ENCODE results near the gene SMIM15. TPM values are rescaled to one million over a fixed set of nuclear protein-coding genes. Genes with fewer than 3 reads are reported as not detected.

The SMIM15 gene
- total and polyA plus RNA-seq, 2 donors (not counting 3 experiments of a cell fraction or from before 2014, with no cell fraction given), result 18.4 to 48.8 TPM

DNA sequence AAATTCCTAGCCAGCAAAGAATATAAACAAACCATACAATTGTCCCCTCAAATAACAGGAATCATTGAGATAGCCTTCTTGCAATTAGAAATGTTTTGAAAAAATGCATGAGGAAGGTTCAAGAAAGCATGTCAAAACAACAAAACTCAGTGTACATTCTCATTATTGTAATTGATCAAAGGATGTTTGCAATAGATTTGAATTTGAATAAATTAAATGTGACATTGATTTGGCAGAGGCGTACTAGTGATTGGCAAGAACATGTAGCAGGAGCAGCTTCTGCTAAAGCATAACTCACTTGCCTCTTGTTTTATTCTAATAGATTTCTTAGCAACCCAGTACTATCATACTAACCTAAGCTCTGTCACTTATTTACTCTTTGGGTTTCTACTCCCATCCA, 19.9 kb downstream of the SMIM15 start:
- ChIA-PET POLR2A (no interaction called here), CTCF (no interaction called here)
- Histone ChIP-seq H3K36me3 (ENCODE audit: control insufficient read depth in 2 of 2, extremely low read depth in 1 of 2, insufficient read depth in 2 of 2, low read length in 2 of 2) (no peaks in the 10 kb centered on the region), H3K27me3 (ENCODE audit: control insufficient read depth in 2 of 2, insufficient read depth in 2 of 2, low read length in 2 of 2) (no peaks in the 10 kb centered on the region), H3K4me1 (ENCODE audit: control insufficient read depth, extremely low read depth, insufficient read depth, low read length) (no peaks in the 10 kb centered on the region), H3K79me2 (ENCODE audit: control insufficient read depth, insufficient read depth, low read length) (no peaks in the 10 kb centered on the region), H3K9me3 (replicated peaks; ENCODE audit: control insufficient read depth, insufficient read depth, low read length) (no peaks in the 10 kb centered on the region), H3K4me3 (replicated peaks in 1 of 3; ENCODE audit: insufficient read depth in 1 of 3, low read depth in 1 of 3, low read length in 3 of 3) (no peak overlapping the region), H3K4me2 (ENCODE audit: insufficient read depth, low read length) (no peak overlapping the region), H2AFZ (ENCODE audit: low read depth, low read length) (no peak overlapping the region), H3K9me1 (replicated peaks; ENCODE audit: control insufficient read depth, extremely low read depth, insufficient read depth, low read length) (no peaks in the 10 kb centered on the region), H4K20me1 (replicated peaks; ENCODE audit: control insufficient read depth, extremely low read depth, insufficient read depth, low read length) (no peaks in the 10 kb centered on the region), H3K27ac (ENCODE audit: insufficient read depth, low read depth, low read length) (no peak overlapping the region), H3K9ac (replicated peaks; ENCODE audit: extremely low read depth, insufficient read depth, low read length) (no peak overlapping the region)
- no peak for FAIRE-seq
- DNase-seq (ENCODE audit: low read depth, low spot score), result peak; percentile 34
- intact Hi-C loops (cut with micrococcal nuclease) (no loop called here), dilution Hi-C loops (cut with MboI; ENCODE audit: extremely low pct_ligation_motif_present, low sequenced_read_pairs) (no loop called here)
- no peak for TF ChIP-seq MYC (IDR thresholded peaks at IDR 0.05; ENCODE audit: low read depth, low read length)
- TF ChIP-seq POLR2AphosphoS5 (IDR thresholded peaks at IDR 0.05; ENCODE audit: insufficient read depth, low read depth, low read length), result no peak
- no peak for TF ChIP-seq EZH2 (IDR thresholded peaks at IDR 0.05; ENCODE audit: borderline replicate concordance, low read depth, low read length, severe bottlenecking)
- TF ChIP-seq POLR2A (IDR thresholded peaks at IDR 0.05; ENCODE audit: low read depth, low read length), result no peak
- TF ChIP-seq, protein P1, sequence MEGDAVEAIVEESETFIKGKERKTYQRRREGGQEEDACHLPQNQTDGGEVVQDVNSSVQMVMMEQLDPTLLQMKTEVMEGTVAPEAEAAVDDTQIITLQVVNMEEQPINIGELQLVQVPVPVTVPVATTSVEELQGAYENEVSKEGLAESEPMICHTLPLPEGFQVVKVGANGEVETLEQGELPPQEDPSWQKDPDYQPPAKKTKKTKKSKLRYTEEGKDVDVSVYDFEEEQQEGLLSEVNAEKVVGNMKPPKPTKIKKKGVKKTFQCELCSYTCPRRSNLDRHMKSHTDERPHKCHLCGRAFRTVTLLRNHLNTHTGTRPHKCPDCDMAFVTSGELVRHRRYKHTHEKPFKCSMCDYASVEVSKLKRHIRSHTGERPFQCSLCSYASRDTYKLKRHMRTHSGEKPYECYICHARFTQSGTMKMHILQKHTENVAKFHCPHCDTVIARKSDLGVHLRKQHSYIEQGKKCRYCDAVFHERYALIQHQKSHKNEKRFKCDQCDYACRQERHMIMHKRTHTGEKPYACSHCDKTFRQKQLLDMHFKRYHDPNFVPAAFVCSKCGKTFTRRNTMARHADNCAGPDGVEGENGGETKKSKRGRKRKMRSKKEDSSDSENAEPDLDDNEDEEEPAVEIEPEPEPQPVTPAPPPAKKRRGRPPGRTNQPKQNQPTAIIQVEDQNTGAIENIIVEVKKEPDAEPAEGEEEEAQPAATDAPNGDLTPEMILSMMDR (IDR thresholded peaks at IDR 0.05; ENCODE audit: extremely low read depth in 1 of 2, insufficient read depth in 1 of 2, low read depth in 1 of 2, low read length in 2 of 2), result no peak
- TF ChIP-seq, protein P2, sequence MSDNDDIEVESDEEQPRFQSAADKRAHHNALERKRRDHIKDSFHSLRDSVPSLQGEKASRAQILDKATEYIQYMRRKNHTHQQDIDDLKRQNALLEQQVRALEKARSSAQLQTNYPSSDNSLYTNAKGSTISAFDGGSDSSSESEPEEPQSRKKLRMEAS (IDR thresholded peaks at IDR 0.05; ENCODE audit: insufficient read depth, insufficient read length), result no peak
- TF ChIP-seq JUN (IDR thresholded peaks at IDR 0.05; ENCODE audit: borderline replicate concordance, insufficient read depth, insufficient read length, low read depth), result no peak
- TF ChIP-seq GATA2 (IDR thresholded peaks at IDR 0.05; ENCODE audit: insufficient read depth, insufficient read length, low read depth, low read length), result no peak
- TF ChIP-seq FOS (IDR thresholded peaks at IDR 0.05; ENCODE audit: borderline replicate concordance, insufficient read depth, low read length), result no peak
- no TSS peak for BruUV-seq (replicated peaks)
